Measurements from ENCODE around the gene MCF2L2. TPM values are rescaled to one million over a fixed set of nuclear protein-coding genes. Genes with fewer than 3 reads are reported as not detected.

Gene MCF2L2
- total RNA-seq, 1 donor, result 0.09 TPM

DNA sequence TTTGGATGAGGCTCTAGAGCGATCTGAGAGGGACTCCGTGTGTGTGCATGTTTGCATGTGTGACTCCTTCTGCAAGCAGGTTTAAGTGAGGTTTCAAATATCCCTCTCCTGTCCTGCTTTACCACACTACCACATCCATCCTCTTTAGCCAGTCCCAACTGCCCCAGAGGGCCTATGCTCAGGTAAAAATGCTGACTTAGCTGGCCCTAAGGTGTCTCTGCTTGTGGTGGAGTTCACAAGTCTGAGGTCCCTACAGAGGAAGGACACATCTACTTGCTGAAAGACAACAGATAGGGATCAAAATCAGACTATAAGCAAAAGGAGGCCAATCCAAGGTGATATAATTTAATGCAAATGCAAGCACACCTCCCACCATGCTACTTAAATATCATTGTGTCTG is 88.2 kb downstream of the MCF2L2 start:
- no peak overlapping the region for H3K4me3 ChIP-seq (ENCODE audit: low read depth, low read length)
- DNase-seq (ENCODE audit: low read depth), result no peak
- no peak for TF ChIP-seq CTCF (IDR thresholded peaks at IDR 0.05; ENCODE audit: insufficient read depth, low read length)

DNA sequence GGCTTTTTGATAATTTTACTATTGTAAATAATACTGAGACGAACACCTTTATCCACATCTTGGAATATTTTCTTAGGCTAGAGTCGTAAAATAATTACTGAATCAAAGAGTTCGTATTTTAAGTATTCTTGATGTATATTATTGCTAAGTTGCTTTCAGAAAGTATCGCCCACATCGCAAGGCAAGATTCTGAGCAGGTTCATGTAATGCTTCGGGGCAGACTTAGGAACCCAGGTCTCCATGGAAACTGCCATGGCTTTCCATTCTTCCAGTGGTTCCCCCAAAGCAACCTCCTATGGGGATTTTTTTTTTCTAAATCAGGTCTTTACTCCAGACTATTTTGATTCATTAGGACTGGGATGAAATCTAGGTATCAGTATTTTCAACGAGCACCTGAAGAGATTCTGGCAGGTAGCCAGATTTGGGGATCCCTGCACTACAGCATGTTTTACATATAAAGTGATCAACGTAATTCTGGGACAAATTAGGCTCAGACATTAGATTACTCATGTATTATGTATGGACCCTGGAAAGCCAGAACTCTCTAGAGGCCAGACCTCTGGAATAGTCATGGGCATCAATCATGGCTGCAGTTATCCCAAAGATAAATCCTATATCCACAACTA is 88.8 kb downstream of the MCF2L2 start:
- TF ChIP-seq CTCF (IDR thresholded peaks at IDR 0.05; ENCODE audit: insufficient read depth, low read length), result no peak
- H3K4me3 ChIP-seq (ENCODE audit: low read depth, low read length), result no peak overlapping the region
- DNase-seq (ENCODE audit: low read depth), result no peak

DNA sequence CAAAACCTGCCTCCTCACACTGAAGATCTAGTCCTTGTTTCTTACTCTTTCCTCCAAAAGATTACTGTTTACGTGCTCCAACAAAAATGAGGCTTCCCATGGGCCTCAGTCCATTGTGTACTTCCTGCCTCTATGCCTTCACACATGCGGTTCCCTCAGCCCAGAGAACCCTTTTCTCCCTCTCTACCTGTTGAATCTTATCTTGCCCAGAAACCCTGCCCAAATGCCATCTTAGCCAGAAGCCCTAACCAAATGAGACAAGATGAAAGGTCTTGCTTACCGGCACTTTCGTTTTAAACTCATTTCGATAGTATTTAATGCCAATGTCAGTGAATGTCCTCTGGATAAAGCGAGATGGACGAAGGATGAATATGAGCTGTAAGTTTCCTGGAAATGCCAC is 89.9 kb downstream of the MCF2L2 start:
- no peak for TF ChIP-seq CTCF (IDR thresholded peaks at IDR 0.05; ENCODE audit: insufficient read depth, low read length)
- no peak overlapping the region for H3K4me3 ChIP-seq (ENCODE audit: low read depth, low read length)
- DNase-seq (ENCODE audit: low read depth), result no peak

DNA sequence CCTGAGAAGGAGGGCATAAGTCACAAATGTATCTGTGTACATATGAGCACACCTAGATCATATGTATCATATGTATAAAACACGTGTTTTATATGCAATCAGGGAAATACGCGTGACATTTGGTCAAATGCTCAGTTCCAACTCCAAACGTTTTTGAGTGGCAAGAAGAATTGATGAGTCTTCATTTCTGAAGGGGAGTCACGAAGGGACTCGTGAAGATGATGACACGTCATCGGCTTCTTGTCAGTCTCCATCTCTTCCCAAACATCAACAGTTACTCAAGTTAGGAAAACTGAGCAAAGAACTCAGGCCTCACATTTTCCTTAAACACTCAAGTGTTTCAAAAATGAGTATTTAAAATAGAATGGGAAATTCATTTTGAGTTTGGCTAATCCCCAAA is 95.9 kb downstream of the MCF2L2 start:
- H3K4me3 ChIP-seq (ENCODE audit: low read depth, low read length), result no peak overlapping the region
- TF ChIP-seq CTCF (IDR thresholded peaks at IDR 0.05; ENCODE audit: insufficient read depth, low read length), result no peak
- DNase-seq (ENCODE audit: low read depth), result no peak

DNA sequence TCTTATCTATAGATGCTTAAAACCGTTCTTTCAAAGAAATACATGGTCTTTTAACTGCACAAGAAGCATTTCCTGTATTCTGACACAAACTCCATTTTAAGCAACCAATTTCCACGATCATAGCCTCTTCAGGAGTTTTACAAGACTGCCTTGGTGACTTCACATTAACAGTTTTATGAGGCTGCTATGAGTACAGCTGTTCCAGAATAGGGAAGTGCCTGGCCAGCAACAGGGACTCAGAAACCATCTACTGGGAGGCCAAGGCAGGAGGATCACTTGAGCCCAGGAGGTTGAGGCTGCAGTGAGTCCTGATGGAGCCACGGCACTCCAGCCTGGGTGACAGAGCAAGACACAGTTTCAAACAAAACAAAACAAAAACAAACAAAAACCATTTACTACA is 96.9 kb downstream of the MCF2L2 start:
- no peak for TF ChIP-seq CTCF (IDR thresholded peaks at IDR 0.05; ENCODE audit: insufficient read depth, low read length)
- DNase-seq (ENCODE audit: low read depth), result no peak
- H3K4me3 ChIP-seq (ENCODE audit: low read depth, low read length), result no peak overlapping the region

DNA sequence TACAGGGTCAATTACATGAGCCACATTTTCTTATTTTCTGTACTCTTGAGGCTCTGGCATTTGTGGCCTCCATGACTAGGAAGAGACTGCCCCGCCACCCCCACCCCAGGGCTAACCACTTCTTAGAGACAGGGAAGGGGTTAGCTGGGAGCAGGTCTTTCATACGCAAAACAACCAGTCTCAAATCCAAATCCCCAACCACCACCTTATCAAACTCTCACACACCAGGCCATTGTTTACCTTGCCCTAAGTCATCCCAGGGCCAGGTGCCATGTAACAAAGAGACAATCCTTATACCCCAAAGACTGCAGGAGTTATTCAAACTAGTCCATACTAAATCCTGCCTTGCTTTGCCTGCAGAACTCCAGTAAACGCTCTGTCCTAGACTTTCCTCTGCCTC is 97.5 kb downstream of the MCF2L2 start:
- H3K4me3 ChIP-seq (ENCODE audit: low read depth, low read length), result no peak overlapping the region
- DNase-seq (ENCODE audit: low read depth), result no peak
- no peak for TF ChIP-seq CTCF (IDR thresholded peaks at IDR 0.05; ENCODE audit: insufficient read depth, low read length)

DNA sequence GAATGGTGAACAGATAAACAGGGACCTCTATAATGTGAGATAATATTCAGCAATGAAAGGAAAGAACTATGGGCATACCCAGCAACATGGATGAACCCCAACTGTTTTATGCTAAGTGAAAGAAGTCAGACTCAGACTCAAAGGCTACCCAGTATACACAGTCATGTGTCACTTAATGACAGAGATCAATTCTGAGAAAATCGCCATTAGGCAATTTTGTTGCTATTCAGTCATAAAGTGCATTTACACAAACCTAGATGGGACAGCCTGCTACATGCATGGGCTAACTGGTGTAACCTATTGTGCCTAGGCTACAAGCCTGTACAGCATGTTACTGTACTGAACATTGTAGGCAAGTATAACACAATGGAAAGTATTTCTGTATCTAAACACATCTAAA is 98.9 kb downstream of the MCF2L2 start:
- no peak for TF ChIP-seq CTCF (IDR thresholded peaks at IDR 0.05; ENCODE audit: insufficient read depth, low read length)
- H3K4me3 ChIP-seq (ENCODE audit: low read depth, low read length), result no peak overlapping the region
- no peak for DNase-seq (ENCODE audit: low read depth)

Data from fibroblast of the aortic adventitia (primary cell).